HG02884 (cell line): ENCODE measurements around the gene RAPGEF1.
"Not testable (repeated sequence)": the region's sequence is repeated elsewhere in the genome, so short reads cannot be mapped to it uniquely, and the experiment has no call there.

Experiments
- ATAC-seq: cut with Tn5 transposase; IDR thresholded peaks from one replicate; pipeline ENCODE4 v1.9.1; 2021; ENCODE audit warnings: mild to moderate bottlenecking, moderate library complexity; ENCODE audit not compliant: unreplicated experiment

Gene RAPGEF1

GRCh38 chr9:131656356-131657036 lies 83.4 kb downstream of the RAPGEF1 start:
- peak; percentile 69 for ATAC-seq

- not testable (repeated sequence) for ATAC-seq
These were observed 85.5 kb downstream of the RAPGEF1 start for GRCh38 chr9:131654369-131654768.

GRCh38 chr9:131651599-131651998 lies 88.3 kb downstream of the RAPGEF1 start:
- no peak for ATAC-seq

GRCh38 chr9:131651160-131651559 lies 88.7 kb downstream of the RAPGEF1 start:
- no peak for ATAC-seq

GRCh38 chr9:131650254-131650653 lies 89.6 kb downstream of the RAPGEF1 start:
- ATAC-seq: no peak

- no peak for ATAC-seq
These were observed 90.2 kb downstream of the RAPGEF1 start for GRCh38 chr9:131649646-131650045.

- no peak for ATAC-seq
These were observed 94.6 kb downstream of the RAPGEF1 start for GRCh38 chr9:131645078-131645776.

GRCh38 chr9:131642496-131643083 lies 97.3 kb downstream of the RAPGEF1 start:
- peak; percentile 54 for ATAC-seq

- ATAC-seq: no peak
These were observed 98.0 kb downstream of the RAPGEF1 start for GRCh38 chr9:131641618-131642495.

GRCh38 chr9:131640438-131641137 lies 99.3 kb downstream of the RAPGEF1 start:
- ATAC-seq: no peak

GRCh38 chr9:131639769-131640437 lies 100.0 kb downstream of the RAPGEF1 start:
- ATAC-seq: no peak

GRCh38 chr9:131636593-131636992 lies 103.3 kb downstream of the RAPGEF1 start:
- no peak for ATAC-seq

- ATAC-seq: no peak
These were observed 104.0 kb downstream of the RAPGEF1 start for GRCh38 chr9:131635892-131636291.

GRCh38 chr9:131635285-131635684 lies 104.6 kb downstream of the RAPGEF1 start:
- no peak for ATAC-seq

- ATAC-seq: no peak
These were observed 106.3 kb downstream of the RAPGEF1 start for GRCh38 chr9:131633491-131634031.

GRCh38 chr9:131631306-131631705 lies 108.6 kb downstream of the RAPGEF1 start:
- no peak for ATAC-seq

GRCh38 chr9:131630205-131630831 lies 109.6 kb downstream of the RAPGEF1 start:
- no peak for ATAC-seq

GRCh38 chr9:131629825-131630204 lies 110.1 kb downstream of the RAPGEF1 start:
- no peak for ATAC-seq

- ATAC-seq: no peak
These were observed 110.7 kb downstream of the RAPGEF1 start for GRCh38 chr9:131629226-131629500.
